Right hindlimb (tissue), 1 donor: ENCODE data around the gene PPP2R5A.

ENCODE experiments used
- DNase-seq: peaks from one replicate; pipeline ENCODE4 v3.0.0-alpha.2; 2018

PPP2R5A gene

DNA sequence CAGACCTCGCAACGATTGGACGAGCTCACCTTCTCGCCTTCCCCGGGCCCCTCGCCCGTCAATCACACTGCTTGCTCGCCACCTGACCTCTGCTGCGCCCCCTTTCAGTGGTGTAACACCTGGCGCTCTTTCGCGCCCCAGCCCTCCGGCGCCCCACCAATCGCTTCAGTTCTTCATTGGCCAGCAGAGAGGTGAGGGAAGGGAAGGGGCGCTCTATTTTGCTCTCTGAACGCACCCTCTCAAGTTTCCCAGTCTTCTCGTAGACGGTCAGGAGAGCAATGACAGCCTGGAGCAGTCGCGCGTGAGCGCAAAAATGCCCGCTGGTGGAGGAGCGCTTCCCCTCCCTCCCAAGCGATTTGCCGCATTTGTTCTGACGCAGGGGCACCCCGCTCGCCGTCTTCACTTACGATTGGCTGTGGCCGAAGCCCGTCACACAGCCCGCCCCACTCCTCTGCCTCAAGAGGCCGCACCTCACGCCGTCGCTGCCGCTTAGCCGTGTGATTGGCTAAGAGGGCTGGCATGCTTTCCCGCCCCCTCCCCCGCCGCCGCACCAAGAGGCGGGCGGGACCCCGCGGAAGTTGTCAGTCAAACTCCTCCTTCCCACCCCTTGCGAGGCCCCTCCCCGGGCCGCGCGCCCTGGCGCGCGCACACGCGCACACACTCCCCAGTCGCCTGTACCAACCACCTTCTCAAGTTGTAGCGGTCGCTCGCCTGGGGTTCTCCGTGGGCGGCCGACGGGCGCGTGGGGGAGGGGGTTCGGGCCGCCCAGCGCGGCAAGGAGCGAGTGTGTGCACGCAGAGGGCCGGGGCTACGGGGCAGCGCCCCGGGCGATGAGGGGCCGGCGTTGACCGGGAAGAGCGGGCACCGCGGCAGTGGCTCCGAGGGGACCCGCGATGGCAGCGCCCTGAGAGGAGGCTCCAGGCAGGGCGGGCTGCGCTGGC lies at the start of gene PPP2R5A:
TSS of gene PPP2R5A (plus strand) at position 667 of the 941 bp plus-strand sequence. CDS start 701 bp downstream, outside the sequence.
- peak; percentile 100 for DNase-seq

- DNase-seq, result no peak
Observed at GRCh38 chr1:212235857-212236256, 49.4 kb upstream of the PPP2R5A start.

DNA sequence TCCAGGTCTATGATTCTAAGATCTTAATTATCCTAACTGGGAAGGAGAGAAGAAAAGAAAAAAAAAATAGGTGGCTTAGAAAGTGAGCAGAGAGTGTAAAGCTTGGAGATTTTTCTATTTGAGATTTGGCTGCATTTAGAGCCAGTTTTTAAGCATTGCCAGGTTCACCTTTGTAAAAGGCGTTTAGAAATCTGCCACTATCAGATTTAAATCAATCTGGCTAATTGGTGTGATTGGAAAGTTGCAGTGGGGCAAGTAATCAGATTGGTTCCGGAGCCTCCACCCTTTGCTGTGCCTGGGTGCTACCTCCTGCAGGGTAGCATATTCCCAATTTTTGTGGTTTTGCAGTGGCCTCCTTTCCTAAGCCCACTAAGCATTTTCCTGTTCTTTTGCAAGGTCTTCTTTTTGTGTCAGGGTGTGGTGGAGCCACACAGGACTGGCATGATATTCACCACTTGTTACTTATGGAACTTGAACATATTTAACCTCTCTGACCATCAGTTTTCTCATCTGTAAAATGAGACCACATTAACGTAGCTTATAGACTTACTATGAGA lies 48.5 kb upstream of the PPP2R5A start:
- no peak for DNase-seq

DNA sequence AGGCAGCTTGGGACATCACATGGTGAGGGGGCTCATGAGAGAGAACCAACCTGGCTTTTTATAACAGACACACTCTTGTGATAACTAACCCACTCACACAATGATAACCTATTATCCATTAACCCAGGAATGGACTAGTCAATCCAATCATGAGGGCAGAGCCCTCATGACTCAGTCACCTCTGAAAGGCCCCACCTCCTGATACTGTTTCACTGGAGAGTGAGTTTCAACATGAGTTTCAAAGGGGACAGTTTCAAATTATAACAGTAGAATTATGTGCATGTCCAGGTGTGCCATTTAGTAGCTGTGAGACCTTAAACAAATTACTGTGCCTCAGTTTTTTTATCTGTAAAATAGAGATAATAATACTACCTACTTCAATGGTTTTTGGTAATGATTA lies 47.6 kb upstream of the PPP2R5A start:
- DNase-seq, result no peak

DNA sequence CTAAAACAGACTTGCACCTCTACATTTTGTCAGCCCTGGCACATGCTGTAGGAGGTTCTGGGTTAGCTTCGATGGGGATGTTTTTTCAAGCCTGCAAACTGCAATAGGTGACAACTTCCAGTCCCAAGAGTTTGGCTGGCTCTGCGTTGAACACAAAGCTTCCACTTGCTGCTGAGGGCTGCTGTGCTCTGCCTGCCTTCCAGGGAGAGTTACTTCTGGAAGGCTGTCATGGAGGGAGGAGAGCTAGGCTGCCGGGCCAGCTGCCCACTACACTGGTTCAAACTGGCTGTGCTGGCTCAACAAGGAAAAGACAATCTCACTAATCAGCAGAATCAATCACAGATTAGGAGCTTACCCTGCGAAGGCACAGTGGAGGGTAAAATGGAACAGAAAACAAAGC lies 46.7 kb upstream of the PPP2R5A start:
- no peak for DNase-seq

GRCh38 chr1:212241501-212241900 lies 43.7 kb upstream of the PPP2R5A start:
- no peak for DNase-seq

DNA sequence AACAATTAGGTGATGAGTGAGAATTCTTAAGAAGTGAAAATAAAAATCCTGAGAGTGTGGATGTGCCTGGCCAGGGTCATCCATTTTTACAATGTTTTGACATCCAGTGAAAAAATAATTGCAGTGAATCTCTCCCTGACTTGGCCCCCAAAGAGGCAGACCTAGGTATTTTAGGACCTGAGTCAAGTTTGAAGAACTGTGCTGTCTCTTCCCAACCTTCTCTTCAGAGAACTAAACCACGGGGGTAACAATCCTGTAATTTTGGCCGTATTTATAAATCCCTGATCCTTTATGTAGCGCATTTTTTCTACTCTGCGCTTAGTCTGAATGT lies 43.3 kb upstream of the PPP2R5A start:
- no peak for DNase-seq

DNA sequence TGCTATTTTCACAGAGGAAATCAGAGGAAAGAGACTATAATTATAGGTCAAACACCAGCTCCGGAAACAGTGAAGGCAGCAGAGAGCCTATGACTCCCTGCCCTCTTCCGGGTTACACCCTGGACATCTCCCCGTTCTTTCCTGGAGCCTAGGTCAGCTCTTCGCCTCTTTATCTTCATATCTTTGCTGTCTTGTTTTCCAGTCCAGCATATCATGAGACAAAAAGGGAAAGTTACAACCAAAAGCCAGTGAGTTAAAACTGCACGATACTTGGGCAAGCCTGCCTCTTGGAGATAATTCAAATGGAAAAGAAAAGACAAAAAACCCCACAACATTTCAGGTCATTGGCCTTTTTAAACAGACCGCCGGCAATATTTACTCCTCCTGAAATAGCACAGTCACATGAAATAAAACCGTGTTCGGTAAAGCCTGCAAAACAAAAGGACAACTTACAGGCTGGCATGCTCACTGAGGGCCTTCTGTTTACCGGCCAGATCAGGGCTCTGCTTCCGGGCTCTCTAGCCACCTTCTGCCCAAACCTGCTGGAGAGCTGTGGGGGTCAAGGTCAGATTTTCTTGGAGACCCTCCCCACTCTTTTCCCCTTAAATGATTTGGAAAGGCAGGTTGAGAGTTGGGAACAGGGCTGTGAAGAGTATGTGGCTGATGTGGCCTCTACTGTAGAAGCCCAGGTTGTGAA lies 42.8 kb upstream of the PPP2R5A start:
- DNase-seq, result no peak

- no peak for DNase-seq
Observed at GRCh38 chr1:212242985-212243308, 42.3 kb upstream of the PPP2R5A start.

DNA sequence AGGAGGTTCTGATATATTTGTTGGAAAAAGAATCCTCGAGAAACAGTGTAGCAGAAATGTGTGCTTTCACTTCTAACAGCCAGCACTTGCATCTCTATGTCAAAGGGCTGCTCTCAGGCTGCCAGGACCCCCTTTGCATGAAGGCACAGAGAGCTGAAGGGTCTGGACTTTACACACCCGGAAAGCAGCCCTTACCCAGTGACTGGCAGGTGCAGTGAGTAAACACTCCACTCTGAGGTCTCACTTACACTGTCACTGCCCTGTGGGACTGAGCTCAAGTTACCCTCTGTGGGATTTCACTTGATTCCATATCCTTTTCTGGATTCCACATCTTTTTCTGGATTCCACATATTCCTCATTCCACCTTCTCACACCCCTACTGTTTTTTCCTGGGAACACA lies 40.8 kb upstream of the PPP2R5A start:
- no peak for DNase-seq

- DNase-seq, result peak; percentile 33
Observed at GRCh38 chr1:212247179-212247721, 38.0 kb upstream of the PPP2R5A start.

- DNase-seq, result no peak
Observed at GRCh38 chr1:212247988-212248387, 37.2 kb upstream of the PPP2R5A start.

DNA sequence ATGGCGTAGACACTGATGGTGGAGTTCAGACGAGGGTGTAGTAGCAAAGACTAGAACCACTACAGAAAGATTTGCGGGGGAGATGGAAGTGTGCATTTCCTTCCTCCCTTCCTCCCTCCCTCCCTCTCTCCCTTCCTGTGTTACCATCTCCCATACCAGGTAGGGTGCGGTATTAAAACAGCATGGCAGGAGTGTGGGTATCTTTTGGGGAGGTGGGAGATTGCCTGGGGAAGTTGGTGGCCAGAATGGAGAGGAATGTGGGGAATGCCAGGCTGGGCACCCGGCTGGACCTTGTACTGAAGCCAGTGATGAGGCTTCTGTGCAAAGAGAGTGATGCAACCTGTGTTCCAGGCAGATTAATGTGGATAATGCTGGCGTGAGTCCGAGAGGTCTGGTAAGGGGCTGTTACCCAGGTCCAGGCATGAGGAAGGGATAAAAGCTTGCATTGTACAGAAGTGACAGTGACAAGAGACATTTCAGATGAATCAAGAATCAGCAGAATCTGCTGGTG lies 30.3 kb upstream of the PPP2R5A start:
- DNase-seq, result no peak

DNA sequence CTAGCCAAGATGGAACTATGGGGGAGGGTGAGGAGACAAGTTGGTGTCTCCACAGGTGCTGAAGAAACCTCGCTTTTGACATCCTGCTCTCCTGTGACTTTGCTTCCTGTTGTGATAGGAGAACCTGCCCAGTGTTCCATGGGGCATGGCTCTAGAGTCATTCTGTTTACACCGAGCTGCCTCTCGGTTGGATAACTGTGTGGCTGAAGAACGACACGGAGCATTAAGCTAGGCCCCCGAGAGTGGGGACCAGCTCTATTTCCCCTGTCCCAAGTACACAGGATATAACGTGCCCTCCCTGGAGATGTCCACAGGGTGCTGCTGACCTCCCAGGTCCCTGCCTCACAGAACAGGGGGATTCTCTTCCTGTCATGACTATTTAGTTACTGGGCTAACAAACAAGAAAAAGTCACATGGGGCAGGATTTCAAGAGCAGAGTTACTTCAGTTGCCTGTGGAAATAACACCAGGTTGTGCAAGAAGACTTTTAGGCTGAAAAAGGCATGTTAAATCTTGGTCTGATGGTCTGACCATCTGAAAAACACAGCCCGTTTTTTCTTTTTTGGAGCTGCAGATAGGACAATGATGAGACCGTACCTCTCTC lies 29.4 kb upstream of the PPP2R5A start:
- DNase-seq, result no peak

- DNase-seq, result no peak
Observed at GRCh38 chr1:212256369-212256768, 28.8 kb upstream of the PPP2R5A start.

DNA sequence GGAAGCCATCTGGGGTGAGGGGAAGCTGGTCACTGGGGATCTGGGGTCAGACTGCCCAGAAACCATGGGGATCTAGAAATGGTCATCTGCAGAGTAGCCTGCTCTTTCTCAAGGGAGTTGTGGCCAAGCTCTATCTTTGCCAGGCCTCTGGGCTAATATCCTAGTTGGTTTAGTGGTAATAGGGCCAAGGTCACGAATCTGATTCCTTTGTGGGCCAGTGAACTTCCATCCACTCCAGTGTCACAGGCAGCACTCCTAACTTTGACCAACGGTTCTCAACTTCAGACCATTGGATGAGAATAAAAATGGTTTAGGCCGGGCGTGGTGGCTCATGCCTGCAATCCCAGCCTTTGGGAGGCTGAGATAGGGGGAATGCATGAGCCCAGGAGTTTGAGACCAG lies 28.1 kb upstream of the PPP2R5A start:
- DNase-seq, result no peak

DNA sequence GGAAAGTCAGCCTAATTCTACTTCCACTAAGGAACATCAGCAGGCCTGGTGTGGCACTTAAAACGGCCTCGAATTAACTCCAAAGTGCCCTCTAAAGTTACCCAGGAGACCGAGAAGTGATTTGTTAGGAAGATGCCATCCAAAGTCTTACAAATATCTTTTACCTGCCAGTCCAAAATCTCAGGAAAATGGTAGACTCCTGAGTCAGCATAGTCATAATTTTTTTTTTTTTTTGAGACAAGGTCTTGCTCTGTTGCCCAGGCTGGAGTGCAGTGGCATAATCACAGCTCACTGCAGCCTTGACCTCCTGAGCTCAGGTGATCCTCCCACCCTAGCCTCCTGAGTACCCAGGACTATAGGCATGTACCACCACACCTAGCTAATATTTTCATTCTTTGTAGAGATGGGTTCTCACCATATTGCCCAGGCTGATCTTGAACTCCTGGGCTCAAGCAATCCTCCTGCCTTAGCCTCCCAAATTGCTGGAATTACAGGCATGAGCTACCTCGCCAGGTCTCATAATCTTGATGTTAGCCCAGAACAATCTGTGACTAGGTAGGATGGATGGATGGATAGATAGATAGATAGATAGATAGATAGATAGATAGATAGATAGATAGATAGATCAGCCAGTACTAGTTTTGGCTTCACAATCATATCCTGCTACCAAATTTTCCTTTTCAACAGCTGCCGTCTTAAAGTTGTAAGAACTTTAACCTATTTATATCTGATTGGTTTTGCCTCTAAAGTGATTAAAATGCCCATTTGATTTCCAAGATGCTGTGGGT lies 25.3 kb upstream of the PPP2R5A start:
- no peak for DNase-seq

DNA sequence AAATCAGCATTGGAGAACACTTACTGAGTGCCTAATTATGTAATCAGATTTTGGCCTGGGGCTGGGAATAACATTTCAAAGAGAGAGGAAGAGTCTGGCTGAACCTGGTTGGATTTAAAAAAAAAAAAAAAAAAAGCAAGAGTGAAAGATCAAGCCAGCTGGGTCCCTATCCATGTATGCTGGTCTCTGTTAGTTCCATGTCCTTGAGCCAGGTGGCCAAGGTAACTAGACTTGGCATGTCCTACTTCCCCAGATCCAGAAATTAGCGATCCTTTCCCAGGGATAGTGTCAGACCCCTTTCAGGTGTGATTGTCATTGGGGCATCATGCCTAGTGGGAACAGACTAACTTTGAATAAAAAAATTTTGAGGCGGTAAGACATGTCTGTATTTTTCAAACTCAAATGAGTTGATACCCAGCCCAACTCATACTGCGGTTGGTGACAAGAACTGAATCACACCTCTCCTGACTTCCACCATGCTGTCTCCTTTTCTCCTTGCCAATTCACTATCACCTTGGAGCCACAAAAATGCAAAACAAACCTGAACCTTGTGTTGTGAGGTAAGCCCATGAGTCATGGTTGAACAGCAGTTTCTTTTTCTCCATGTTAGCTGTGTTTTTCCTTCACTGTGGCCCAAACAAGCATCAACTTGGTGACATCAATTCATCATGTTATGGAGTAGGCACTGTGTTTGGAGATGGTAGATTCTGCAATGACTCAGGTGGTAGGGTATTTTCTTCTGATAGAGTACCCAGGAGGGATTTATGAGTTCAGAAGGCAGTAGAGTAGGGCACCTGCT lies 24.5 kb upstream of the PPP2R5A start:
- no peak for DNase-seq

DNA sequence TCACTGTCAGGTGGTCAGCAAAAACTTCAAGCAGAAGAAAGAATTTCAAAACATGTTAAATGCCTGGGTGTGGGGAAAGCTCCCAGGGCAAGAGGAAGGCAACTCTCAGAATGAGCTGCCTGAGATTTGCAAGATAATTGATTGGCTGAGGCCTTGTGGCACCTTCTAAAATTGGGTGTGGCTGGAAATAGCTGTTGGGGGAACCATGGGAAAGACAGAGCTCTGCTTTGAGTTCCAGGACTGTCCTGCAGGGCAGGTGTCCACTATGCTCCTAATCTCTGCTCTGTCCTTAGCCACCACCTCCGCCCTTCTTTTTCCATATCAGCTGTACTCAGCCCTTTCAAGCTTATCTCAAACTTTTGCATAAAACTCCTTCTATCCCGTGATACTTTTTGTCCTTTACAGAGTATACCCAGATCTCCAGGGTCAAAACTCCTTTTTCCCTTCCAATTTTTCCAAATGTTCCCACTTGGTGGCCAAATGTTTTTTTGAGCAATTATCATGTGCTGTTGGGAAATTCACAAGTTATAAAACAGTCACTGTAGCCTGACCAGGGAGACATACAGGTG lies 23.8 kb upstream of the PPP2R5A start:
- DNase-seq, result no peak

DNA sequence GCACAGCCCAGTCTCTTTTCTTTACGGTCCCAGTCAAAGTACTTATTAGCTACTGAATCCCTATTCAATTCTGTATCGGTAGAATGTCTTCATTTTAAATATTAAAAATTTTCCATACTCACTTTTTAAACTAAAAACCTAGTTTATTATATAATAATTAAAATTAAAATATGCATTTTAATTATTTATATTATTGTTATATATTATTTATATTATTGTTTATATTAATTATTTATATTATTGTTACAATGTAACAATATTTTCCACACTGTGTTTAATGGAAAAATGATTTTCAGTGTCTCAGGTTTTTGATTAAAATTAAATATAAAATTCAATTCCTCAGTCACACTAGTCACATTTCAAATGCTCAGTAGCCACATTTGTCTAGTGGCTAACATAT lies 18.2 kb upstream of the PPP2R5A start:
- no peak for DNase-seq

DNA sequence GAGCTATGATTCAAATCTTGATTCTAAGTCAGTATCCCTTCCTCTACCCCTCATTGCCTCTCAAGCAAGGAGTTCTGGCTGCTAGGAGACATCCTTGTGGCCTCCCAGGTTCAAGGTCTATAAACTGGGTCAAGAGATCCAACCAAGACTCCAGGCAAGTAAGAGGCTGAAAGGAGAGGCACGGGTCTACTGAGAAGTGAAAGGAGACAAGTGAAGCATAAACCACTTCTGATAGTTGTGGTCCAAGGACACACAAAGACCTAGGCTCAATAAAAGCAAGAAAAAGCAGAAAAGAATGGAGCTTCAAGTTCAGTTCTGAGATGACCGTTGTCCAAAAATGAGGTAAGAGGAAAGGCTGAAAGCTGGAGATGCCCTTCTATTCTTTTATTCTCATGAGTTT lies 17.8 kb upstream of the PPP2R5A start:
- no peak for DNase-seq
